Astrocyte (in vitro differentiated cells and primary cell): Measurements from ENCODE around the gene TRAF7.

Experiments used
- EZH2 ChIP-seq: IDR thresholded peaks from 2 replicates; pipeline ENCODE4 v1.6.1; 2012; ENCODE audit warnings: mild to moderate bottlenecking, low read length, inconsistent platforms; ENCODE audit not compliant: insufficient read depth
- TF ChIP-seq, protein P1 (sequence below): IDR thresholded peaks from 2 replicates; pipeline ENCODE4 v1.5.1; 2011; ENCODE audit warnings: low read depth, mild to moderate bottlenecking, inconsistent platforms, low read length, moderate library complexity; ENCODE audit not compliant: insufficient read depth

DNA sequence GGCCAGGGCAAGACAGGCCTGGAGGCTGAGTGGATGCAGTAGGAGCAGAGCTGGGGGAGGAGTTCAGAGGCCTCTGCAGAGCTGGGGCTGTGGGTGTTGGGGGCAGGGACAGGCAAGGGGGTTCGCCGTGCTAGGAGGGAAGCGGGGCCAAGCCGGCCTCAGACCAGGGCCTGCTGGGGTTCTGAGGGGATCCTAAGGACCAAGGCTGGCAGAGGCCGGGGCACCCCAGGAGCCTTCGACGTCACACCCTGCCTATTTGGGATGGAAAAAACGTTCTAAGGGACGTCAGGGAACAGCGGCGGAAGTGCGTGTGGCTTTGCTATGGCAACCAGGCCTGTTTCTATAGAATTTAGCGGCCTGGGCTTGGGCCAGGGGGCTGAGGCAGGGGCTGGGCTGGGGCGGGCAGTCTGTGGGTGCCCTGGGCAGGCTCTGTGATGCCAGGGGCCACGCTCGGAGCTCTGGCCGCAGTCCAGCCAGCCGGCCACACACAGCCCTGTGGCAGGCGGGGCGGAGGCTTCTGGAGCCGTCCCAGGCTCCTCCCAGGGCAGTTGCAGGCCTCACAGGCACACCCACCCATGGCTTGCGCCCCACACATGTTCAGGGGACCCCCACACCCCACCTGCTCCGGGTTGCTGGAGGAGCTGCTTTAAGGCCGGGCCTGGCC is 3.7 kb downstream of the TRAF7 start:
- TF ChIP-seq EZH2 = no peak
- TF ChIP-seq, protein P1, sequence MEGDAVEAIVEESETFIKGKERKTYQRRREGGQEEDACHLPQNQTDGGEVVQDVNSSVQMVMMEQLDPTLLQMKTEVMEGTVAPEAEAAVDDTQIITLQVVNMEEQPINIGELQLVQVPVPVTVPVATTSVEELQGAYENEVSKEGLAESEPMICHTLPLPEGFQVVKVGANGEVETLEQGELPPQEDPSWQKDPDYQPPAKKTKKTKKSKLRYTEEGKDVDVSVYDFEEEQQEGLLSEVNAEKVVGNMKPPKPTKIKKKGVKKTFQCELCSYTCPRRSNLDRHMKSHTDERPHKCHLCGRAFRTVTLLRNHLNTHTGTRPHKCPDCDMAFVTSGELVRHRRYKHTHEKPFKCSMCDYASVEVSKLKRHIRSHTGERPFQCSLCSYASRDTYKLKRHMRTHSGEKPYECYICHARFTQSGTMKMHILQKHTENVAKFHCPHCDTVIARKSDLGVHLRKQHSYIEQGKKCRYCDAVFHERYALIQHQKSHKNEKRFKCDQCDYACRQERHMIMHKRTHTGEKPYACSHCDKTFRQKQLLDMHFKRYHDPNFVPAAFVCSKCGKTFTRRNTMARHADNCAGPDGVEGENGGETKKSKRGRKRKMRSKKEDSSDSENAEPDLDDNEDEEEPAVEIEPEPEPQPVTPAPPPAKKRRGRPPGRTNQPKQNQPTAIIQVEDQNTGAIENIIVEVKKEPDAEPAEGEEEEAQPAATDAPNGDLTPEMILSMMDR = no peak
